Stimulated activated CD4-positive, alpha-beta T cell treated with anti-CD3 and anti-CD28 coated beads, Interleukin-2, amount 100 ng/mL, for 4 hours (primary cell): ENCODE results near the gene MID2.
"Not testable (repeated sequence)": the region's sequence is repeated elsewhere in the genome, so short reads cannot be mapped to it uniquely, and the experiment has no call there.

Source experiments
- DNase-seq: peaks from one replicate; pipeline ENCODE4 v3.0.0-alpha.2; 2020; ENCODE audit warnings: low read depth

The MID2 gene

DNA sequence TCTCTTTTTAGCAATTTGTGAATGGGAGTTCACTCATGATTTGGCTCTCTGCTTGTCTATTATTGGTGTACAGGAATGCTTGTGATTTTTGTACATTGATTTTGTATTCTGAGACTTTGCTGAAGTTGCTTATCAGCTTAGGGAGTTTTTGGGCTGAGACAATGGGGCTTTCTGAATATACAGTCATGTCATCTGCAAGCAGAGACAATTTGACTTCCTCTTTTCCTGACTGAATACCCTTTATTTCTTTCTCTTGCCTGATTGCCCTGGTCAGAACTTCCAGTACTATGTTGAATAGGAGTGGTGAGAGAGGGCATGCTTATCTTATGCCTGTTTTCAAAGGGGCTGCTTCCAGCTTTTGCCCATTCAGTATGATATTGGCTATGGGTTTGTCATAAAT is 129.7 kb downstream of the MID2 start:
- not testable (repeated sequence) for DNase-seq

DNA sequence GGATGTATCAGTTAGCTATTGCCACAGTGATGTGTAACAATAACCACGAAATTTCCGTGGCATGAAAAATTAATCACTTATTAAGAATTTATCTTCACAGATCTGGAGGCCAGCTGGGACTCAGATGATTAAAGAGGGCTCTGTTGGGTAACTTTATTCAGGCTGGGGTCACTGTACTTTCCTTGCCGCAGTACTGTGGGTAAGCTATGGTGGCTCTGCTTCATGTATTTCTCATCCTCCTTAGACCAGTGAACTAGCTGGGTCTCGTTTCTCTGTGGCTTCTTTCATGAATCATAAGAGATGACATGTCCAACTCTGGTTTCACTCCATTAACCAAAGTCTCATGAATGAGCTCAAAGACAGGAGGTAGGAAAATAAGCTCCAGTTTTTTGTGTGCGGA is 143.0 kb downstream of the MID2 start:
- DNase-seq: no peak

DNA sequence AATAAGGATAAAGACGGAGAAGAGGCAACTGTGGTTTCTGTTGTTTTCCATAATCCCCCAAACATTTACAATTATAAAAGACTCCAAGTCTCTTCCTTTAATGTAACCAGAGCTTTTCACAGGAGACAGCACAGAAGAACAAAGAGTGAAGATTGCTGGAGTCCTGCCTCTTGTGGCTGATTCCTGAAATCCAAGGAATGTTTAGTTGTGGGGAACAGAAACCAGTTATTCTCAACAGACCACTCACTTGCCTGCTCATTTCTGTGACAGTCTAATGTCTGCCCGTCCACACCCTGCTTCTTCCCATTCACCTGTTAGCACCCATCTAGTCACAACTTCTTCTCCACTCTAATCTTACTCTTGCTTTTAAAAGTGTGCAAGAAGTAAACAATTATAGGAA is 144.4 kb downstream of the MID2 start:
- no peak for DNase-seq

DNA sequence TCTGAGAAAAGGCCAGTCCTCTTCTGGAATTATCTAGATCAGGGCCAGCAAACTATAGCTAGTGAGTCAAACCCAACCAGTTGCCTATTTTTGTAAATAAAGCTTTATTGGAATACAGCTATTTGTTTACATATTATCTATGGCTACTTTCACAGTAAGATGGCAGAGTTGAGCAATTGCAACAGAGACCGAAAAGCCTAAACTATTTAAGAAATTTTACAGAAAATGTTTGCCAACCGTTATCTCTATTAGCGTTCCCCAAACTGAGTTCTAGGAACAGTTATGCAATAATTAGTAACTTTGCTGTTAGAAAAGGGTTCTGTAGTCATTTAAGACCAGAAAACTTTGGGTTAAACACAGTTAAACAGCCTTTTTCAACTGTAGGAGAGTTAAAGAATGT is 146.0 kb downstream of the MID2 start:
- no peak for DNase-seq
